ENCODE results near the gene RCBTB2. TPM values are rescaled to one million over a fixed set of nuclear protein-coding genes. Genes with fewer than 3 reads are reported as not detected.

RCBTB2 gene
- total and polyA plus RNA-seq, 2 donors (not counting 3 experiments of a cell fraction or from before 2014, with no cell fraction given) = 10.7 to 12.6 TPM

DNA sequence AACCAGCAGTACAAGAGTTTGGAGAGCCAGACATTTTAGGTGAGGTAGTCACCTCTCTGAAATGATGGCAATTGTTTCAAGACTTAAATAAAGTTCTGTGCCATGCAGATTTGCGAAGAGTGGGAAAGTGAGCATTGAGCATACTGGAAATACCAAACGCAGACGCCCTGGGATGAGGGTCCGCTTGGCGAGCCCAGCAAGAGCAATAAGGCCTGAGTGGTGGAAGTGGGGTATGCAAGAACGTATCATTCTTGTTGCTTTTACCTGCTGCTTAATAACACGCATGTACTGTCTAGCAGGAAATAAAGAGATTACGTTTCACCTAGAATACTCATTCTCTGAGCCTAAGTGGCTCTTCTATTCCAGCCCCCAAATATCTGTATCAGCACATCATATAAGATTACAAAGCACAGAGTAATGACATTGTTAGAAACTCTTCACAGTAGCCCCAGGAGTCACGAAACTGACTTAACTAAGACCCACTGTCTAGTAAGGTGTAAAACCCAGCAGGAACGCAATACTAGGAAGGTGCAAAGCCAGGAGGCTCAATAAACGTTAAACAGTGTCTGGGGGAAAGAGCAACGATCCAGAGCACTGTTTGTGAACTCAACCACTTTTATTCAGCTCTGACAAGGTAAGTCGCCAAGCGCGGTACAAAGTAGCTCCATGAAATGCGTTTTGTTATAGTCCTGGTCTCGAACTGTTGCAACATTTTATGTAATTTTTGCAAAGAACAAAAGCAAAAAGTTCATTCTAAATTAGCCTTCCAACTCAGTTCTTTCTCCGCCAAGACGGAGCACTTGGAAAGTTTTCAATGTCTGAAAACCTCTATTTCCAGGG, 1.2 kb downstream of the RCBTB2 start:
- Histone ChIP-seq H3K9ac (replicated peaks; ENCODE audit: extremely low read depth, insufficient read depth, low read length) (peak overlapping the region; percentile 89), H4K20me1 (replicated peaks; ENCODE audit: control insufficient read depth, extremely low read depth, insufficient read depth, low read length) (no peaks in the 10 kb centered on the region), H3K79me2 (ENCODE audit: control insufficient read depth, insufficient read depth, low read length) (peaks cover 2% of the 10 kb centered on the region), H3K36me3 (ENCODE audit: control insufficient read depth in 2 of 2, extremely low read depth in 1 of 2, insufficient read depth in 2 of 2, low read length in 2 of 2) (no peaks in the 10 kb centered on the region), H3K4me3 (replicated peaks in 1 of 3; ENCODE audit: insufficient read depth in 1 of 3, low read depth in 1 of 3, low read length in 3 of 3) (peak overlapping the region; percentile 74 to 90 (median 78)), H2AFZ (ENCODE audit: low read depth, low read length) (peak overlapping the region; percentile 78), H3K27ac (ENCODE audit: insufficient read depth, low read depth, low read length) (peak overlapping the region; percentile 73), H3K4me1 (ENCODE audit: control insufficient read depth, extremely low read depth, insufficient read depth, low read length) (peaks cover 10% of the 10 kb centered on the region), H3K9me1 (replicated peaks; ENCODE audit: control insufficient read depth, extremely low read depth, insufficient read depth, low read length) (no peaks in the 10 kb centered on the region), H3K4me2 (ENCODE audit: insufficient read depth, low read length) (peak overlapping the region; percentile 71), H3K27me3 (ENCODE audit: control insufficient read depth in 2 of 2, insufficient read depth in 2 of 2, low read length in 2 of 2) (no peaks in the 10 kb centered on the region), H3K9me3 (replicated peaks; ENCODE audit: control insufficient read depth, insufficient read depth, low read length) (no peaks in the 10 kb centered on the region)
- DNase-seq (ENCODE audit: low read depth, low spot score) (no peak), FAIRE-seq (no peak)
- no TSS peak for BruUV-seq (replicated peaks)
- TF ChIP-seq EZH2 (IDR thresholded peaks at IDR 0.05; ENCODE audit: borderline replicate concordance, low read depth, low read length, severe bottlenecking) (no peak), GATA2 (IDR thresholded peaks at IDR 0.05; ENCODE audit: insufficient read depth, insufficient read length, low read depth, low read length) (no peak), JUN (IDR thresholded peaks at IDR 0.05; ENCODE audit: borderline replicate concordance, insufficient read depth, insufficient read length, low read depth) (no peak), POLR2A (IDR thresholded peaks at IDR 0.05; ENCODE audit: low read depth, low read length) (no peak), FOS (IDR thresholded peaks at IDR 0.05; ENCODE audit: borderline replicate concordance, insufficient read depth, low read length) (no peak)
- TF ChIP-seq, protein P1, sequence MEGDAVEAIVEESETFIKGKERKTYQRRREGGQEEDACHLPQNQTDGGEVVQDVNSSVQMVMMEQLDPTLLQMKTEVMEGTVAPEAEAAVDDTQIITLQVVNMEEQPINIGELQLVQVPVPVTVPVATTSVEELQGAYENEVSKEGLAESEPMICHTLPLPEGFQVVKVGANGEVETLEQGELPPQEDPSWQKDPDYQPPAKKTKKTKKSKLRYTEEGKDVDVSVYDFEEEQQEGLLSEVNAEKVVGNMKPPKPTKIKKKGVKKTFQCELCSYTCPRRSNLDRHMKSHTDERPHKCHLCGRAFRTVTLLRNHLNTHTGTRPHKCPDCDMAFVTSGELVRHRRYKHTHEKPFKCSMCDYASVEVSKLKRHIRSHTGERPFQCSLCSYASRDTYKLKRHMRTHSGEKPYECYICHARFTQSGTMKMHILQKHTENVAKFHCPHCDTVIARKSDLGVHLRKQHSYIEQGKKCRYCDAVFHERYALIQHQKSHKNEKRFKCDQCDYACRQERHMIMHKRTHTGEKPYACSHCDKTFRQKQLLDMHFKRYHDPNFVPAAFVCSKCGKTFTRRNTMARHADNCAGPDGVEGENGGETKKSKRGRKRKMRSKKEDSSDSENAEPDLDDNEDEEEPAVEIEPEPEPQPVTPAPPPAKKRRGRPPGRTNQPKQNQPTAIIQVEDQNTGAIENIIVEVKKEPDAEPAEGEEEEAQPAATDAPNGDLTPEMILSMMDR (IDR thresholded peaks at IDR 0.05; ENCODE audit: extremely low read depth in 1 of 2, insufficient read depth in 1 of 2, low read depth in 1 of 2, low read length in 2 of 2) = no peak
- TF ChIP-seq, protein P2, sequence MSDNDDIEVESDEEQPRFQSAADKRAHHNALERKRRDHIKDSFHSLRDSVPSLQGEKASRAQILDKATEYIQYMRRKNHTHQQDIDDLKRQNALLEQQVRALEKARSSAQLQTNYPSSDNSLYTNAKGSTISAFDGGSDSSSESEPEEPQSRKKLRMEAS (IDR thresholded peaks at IDR 0.05; ENCODE audit: insufficient read depth, insufficient read length) = no peak
- intact Hi-C loops (cut with micrococcal nuclease) = loop anchor here (1.0 to 2.0 kb wide), 5 partner anchors 36 to 228 kb away; partner anchors contain the start of genes LPAR6 and RB1
- ChIA-PET POLR2A (interaction anchor here (1.6 kb wide), 1 partner anchor 48 kb away, joined by 6 read pairs; no protein-coding TSS in a partner anchor), CTCF (interaction anchor here (0.7 to 4.3 kb wide), 9 partner anchors 11 to 494 kb away, joined by 3 to 30 read pairs (median 4); partner anchors contain the start of gene NUDT15)
- dilution Hi-C loops (cut with MboI; ENCODE audit: extremely low pct_ligation_motif_present, low sequenced_read_pairs) = no loop called here

Measured in endothelial cell of umbilical vein (primary cell).